ENCODE data around the gene GIMAP1.

GIMAP1 gene

DNA sequence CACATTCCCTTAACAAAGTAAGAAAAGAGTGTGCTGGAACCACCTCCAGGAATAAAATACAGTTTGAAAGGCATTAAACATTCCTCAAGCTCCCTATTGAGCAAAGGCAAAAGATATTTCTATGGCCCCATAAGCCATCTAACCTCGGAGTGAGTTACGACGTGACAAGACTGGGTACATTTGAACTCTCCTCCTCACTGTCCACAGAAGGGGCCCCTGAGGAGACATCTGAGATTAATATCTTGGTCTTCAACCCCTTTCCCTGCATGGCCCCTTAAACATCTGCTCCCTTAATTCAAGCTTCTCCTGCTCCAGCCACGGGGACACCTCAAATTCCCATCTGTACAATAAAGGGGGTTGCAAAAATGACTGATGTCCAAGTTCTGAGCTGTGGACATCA is 526 bp downstream of the GIMAP1 start:
- H3K4me2 ChIP-seq (ENCODE audit: insufficient read depth, low read length, poor library complexity, severe bottlenecking): no peak overlapping the region
- H2BK5ac ChIP-seq (ENCODE audit: low read length): no peak overlapping the region
- H2AFZ ChIP-seq (ENCODE audit: low read length): no peak overlapping the region
- H3K4me1 ChIP-seq (ENCODE audit: control insufficient read depth in 2 of 2, insufficient read depth in 1 of 2, low read depth in 1 of 2, low read length in 2 of 2): no peaks in the 10 kb centered on the region
- H3K18ac ChIP-seq (ENCODE audit: low read length): no peak overlapping the region
- H3K36me3 ChIP-seq (replicated peaks in 1 of 2; ENCODE audit: control insufficient read depth in 2 of 2, insufficient read depth in 2 of 2, low read length in 2 of 2): no peaks in the 10 kb centered on the region
- WGBS, 2 donors (ENCODE audit: extremely low coverage in 2 of 2, insufficient read length in 2 of 2, insufficient replicate concordance in 1 of 2): no CpG with 5 or more reads among the region's 4 CpGs
- H3K27ac ChIP-seq (replicated peaks; ENCODE audit: low read length): no peak overlapping the region
- no peak overlapping the region for H3K4me3 ChIP-seq (ENCODE audit: low read length in 2 of 2)
- no peak for DNase-seq (ENCODE audit: low spot score)
- no peaks in the 10 kb centered on the region for H3K9me3 ChIP-seq (replicated peaks in 1 of 2; ENCODE audit: control insufficient read depth in 2 of 2, insufficient read depth in 1 of 2, low read depth in 1 of 2, low read length in 2 of 2)
- peaks cover 2% of the 10 kb centered on the region for H3K79me1 ChIP-seq (ENCODE audit: low read depth, low read length)
- H2AK5ac ChIP-seq (ENCODE audit: low read depth, low read length): no peak overlapping the region
- H3K14ac ChIP-seq (ENCODE audit: low read length): no peak overlapping the region
- H2BK12ac ChIP-seq (ENCODE audit: low read length): no peak overlapping the region
- H3K9ac ChIP-seq (ENCODE audit: low read depth, low read length, poor library complexity): no peak overlapping the region
- H2BK15ac ChIP-seq (ENCODE audit: low read length): no peak overlapping the region
- H2BK120ac ChIP-seq (ENCODE audit: low read depth, low read length): no peak overlapping the region
- H3K4ac ChIP-seq (ENCODE audit: low read length): no peak overlapping the region
- peaks cover 0 to 9% (median 0%) of the 10 kb centered on the region in 3 experiments for H3K27me3 ChIP-seq (ENCODE audit: control insufficient read depth in 3 of 3, insufficient read depth in 3 of 3, low read depth in 1 of 3, low read length in 3 of 3)
- H4K91ac ChIP-seq (ENCODE audit: low read depth, low read length, poor library complexity): no peak overlapping the region
- H3K23ac ChIP-seq (ENCODE audit: low read depth, low read length, poor library complexity): no peak overlapping the region
- no peak overlapping the region for H4K8ac ChIP-seq (ENCODE audit: low read depth, low read length)

DNA sequence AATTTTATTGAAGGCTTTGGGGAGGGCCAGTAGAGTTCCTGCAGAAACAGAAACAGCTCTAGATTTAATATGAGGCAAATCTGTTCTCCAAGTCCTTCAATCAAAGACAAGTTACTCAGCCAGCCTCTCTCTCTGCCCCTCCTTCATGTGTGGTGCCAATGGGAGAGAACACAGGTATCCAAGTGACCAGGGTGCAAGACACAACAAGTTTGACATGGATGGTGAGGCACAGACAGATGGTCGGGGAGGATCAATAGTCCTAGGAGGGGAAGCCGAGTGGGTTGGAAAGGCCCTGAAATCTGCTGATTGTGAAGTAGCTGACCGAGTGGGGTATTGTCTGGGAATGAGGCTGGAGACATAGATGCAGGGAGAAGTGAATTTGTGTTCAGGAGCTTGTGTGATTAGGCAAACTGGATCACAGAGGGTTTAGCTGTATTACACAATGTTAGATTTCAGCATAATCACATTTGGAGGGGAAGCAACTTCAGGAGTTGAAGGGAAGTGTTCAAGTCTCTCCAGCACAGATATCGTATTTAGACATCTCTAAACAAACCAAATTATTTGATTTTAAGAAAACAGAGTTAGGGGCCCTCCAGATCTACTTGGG is 1.5 kb downstream of the GIMAP1 start:
- Histone ChIP-seq H2AFZ (ENCODE audit: low read length) (no peak overlapping the region), H2BK12ac (ENCODE audit: low read length) (no peak overlapping the region), H4K91ac (ENCODE audit: low read depth, low read length, poor library complexity) (no peak overlapping the region), H3K27me3 (ENCODE audit: control insufficient read depth in 3 of 3, insufficient read depth in 3 of 3, low read depth in 1 of 3, low read length in 3 of 3) (peaks cover 0 to 9% (median 0%) of the 10 kb centered on the region in 3 experiments), H3K18ac (ENCODE audit: low read length) (no peak overlapping the region), H4K8ac (ENCODE audit: low read depth, low read length) (no peak overlapping the region), H3K4me3 (ENCODE audit: low read length in 2 of 2) (no peak overlapping the region), H3K9me3 (replicated peaks in 1 of 2; ENCODE audit: control insufficient read depth in 2 of 2, insufficient read depth in 1 of 2, low read depth in 1 of 2, low read length in 2 of 2) (no peaks in the 10 kb centered on the region), H2BK5ac (ENCODE audit: low read length) (no peak overlapping the region), H3K27ac (replicated peaks; ENCODE audit: low read length) (no peak overlapping the region), H3K14ac (ENCODE audit: low read length) (no peak overlapping the region), H2BK120ac (ENCODE audit: low read depth, low read length) (no peak overlapping the region), H3K79me1 (ENCODE audit: low read depth, low read length) (peaks cover 2% of the 10 kb centered on the region), H3K4me1 (ENCODE audit: control insufficient read depth in 2 of 2, insufficient read depth in 1 of 2, low read depth in 1 of 2, low read length in 2 of 2) (no peaks in the 10 kb centered on the region), H3K23ac (ENCODE audit: low read depth, low read length, poor library complexity) (no peak overlapping the region), H3K4ac (ENCODE audit: low read length) (no peak overlapping the region), H3K9ac (ENCODE audit: low read depth, low read length, poor library complexity) (no peak overlapping the region), H3K4me2 (ENCODE audit: insufficient read depth, low read length, poor library complexity, severe bottlenecking) (no peak overlapping the region), H2AK5ac (ENCODE audit: low read depth, low read length) (no peak overlapping the region), H2BK15ac (ENCODE audit: low read length) (no peak overlapping the region), H3K36me3 (replicated peaks in 1 of 2; ENCODE audit: control insufficient read depth in 2 of 2, insufficient read depth in 2 of 2, low read length in 2 of 2) (no peaks in the 10 kb centered on the region)
- DNase-seq (ENCODE audit: low spot score): no peak
- no CpG with 5 or more reads among the region's 4 CpGs for WGBS, 2 donors (ENCODE audit: extremely low coverage in 2 of 2, insufficient read length in 2 of 2, insufficient replicate concordance in 1 of 2)

DNA sequence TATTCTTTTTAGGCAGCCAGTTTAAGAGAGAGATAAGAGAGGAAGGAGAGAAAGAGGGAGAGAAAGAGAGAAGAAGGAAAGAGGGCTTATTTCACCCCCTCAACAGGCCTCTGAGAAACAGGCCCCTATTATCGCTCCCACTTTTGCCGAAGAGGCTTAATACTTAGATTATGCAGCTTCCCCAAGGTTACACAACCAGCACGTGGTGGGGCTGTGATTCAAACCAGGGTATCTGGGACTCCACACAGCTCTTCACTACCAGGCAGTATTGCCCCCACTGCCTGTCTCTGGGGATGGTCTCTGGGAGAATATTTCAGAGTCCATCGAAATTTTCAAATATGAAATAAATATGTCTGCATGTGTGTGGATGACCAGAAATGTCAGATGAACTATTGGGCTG is 3.0 kb downstream of the GIMAP1 start:
- Histone ChIP-seq H2AK5ac (ENCODE audit: low read depth, low read length) (no peak overlapping the region), H3K36me3 (replicated peaks in 1 of 2; ENCODE audit: control insufficient read depth in 2 of 2, insufficient read depth in 2 of 2, low read length in 2 of 2) (no peaks in the 10 kb centered on the region), H3K4ac (ENCODE audit: low read length) (no peak overlapping the region), H3K4me3 (ENCODE audit: low read length in 2 of 2) (no peak overlapping the region), H2AFZ (ENCODE audit: low read length) (no peak overlapping the region), H3K79me1 (ENCODE audit: low read depth, low read length) (peaks cover 2% of the 10 kb centered on the region), H3K23ac (ENCODE audit: low read depth, low read length, poor library complexity) (no peak overlapping the region), H4K91ac (ENCODE audit: low read depth, low read length, poor library complexity) (no peak overlapping the region), H2BK12ac (ENCODE audit: low read length) (no peak overlapping the region), H2BK5ac (ENCODE audit: low read length) (no peak overlapping the region), H3K18ac (ENCODE audit: low read length) (no peak overlapping the region), H3K9me3 (replicated peaks in 1 of 2; ENCODE audit: control insufficient read depth in 2 of 2, insufficient read depth in 1 of 2, low read depth in 1 of 2, low read length in 2 of 2) (no peaks in the 10 kb centered on the region), H3K4me2 (ENCODE audit: insufficient read depth, low read length, poor library complexity, severe bottlenecking) (no peak overlapping the region), H4K8ac (ENCODE audit: low read depth, low read length) (no peak overlapping the region), H2BK120ac (ENCODE audit: low read depth, low read length) (no peak overlapping the region), H3K14ac (ENCODE audit: low read length) (no peak overlapping the region), H3K4me1 (ENCODE audit: control insufficient read depth in 2 of 2, insufficient read depth in 1 of 2, low read depth in 1 of 2, low read length in 2 of 2) (no peaks in the 10 kb centered on the region), H3K9ac (ENCODE audit: low read depth, low read length, poor library complexity) (no peak overlapping the region), H3K27me3 (ENCODE audit: control insufficient read depth in 3 of 3, insufficient read depth in 3 of 3, low read depth in 1 of 3, low read length in 3 of 3) (peaks cover 0 to 9% (median 0%) of the 10 kb centered on the region in 3 experiments), H2BK15ac (ENCODE audit: low read length) (no peak overlapping the region), H3K27ac (replicated peaks; ENCODE audit: low read length) (no peak overlapping the region)
- DNase-seq (ENCODE audit: low spot score): no peak
- no CpG with 5 or more reads among the region's 4 CpGs for WGBS, 2 donors (ENCODE audit: extremely low coverage in 2 of 2, insufficient read length in 2 of 2, insufficient replicate concordance in 1 of 2)

DNA sequence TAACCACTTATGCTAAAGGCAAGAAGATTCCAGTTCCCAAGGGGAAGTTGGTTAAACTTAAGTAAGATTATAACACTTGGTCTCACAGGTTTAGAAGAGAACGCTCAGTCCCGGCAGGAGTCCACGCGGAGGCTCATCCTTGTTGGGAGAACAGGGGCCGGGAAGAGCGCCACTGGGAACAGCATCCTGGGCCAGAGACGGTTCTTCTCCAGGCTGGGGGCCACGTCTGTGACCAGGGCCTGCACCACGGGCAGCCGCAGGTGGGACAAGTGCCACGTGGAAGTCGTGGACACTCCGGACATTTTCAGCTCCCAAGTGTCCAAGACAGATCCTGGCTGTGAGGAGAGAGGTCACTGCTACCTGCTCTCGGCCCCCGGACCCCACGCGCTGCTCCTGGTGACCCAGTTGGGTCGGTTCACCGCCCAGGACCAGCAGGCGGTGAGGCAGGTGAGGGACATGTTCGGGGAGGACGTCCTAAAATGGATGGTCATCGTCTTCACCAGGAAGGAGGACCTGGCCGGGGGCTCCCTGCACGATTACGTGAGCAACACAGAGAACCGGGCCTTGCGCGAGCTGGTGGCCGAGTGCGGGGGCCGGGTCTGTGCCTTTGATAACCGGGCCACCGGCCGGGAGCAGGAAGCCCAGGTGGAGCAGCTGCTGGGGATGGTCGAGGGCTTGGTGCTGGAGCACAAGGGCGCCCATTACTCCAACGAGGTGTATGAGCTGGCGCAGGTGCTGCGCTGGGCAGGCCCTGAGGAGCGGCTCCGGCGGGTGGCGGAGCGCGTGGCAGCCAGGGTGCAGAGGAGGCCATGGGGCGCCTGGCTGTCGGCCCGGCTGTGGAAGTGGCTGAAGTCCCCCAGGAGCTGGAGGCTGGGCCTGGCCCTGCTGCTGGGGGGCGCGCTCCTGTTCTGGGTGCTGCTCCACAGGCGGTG is 3.8 kb downstream of the GIMAP1 start:
- Histone ChIP-seq H3K4me3 (ENCODE audit: low read length in 2 of 2) (no peak overlapping the region), H3K79me1 (ENCODE audit: low read depth, low read length) (peaks cover 2% of the 10 kb centered on the region), H3K4me2 (ENCODE audit: insufficient read depth, low read length, poor library complexity, severe bottlenecking) (no peak overlapping the region), H3K9me3 (replicated peaks in 1 of 2; ENCODE audit: control insufficient read depth in 2 of 2, insufficient read depth in 1 of 2, low read depth in 1 of 2, low read length in 2 of 2) (no peaks in the 10 kb centered on the region), H3K4ac (ENCODE audit: low read length) (no peak overlapping the region), H3K27ac (replicated peaks; ENCODE audit: low read length) (no peak overlapping the region), H3K9ac (ENCODE audit: low read depth, low read length, poor library complexity) (no peak overlapping the region), H2BK5ac (ENCODE audit: low read length) (no peak overlapping the region), H2AK5ac (ENCODE audit: low read depth, low read length) (no peak overlapping the region), H2BK15ac (ENCODE audit: low read length) (no peak overlapping the region), H3K36me3 (replicated peaks in 1 of 2; ENCODE audit: control insufficient read depth in 2 of 2, insufficient read depth in 2 of 2, low read length in 2 of 2) (no peaks in the 10 kb centered on the region), H2BK120ac (ENCODE audit: low read depth, low read length) (no peak overlapping the region), H4K8ac (ENCODE audit: low read depth, low read length) (no peak overlapping the region), H2BK12ac (ENCODE audit: low read length) (no peak overlapping the region), H3K18ac (ENCODE audit: low read length) (peak overlapping the region; percentile 60), H3K23ac (ENCODE audit: low read depth, low read length, poor library complexity) (peak overlapping the region; percentile 85), H2AFZ (ENCODE audit: low read length) (no peak overlapping the region), H3K4me1 (ENCODE audit: control insufficient read depth in 2 of 2, insufficient read depth in 1 of 2, low read depth in 1 of 2, low read length in 2 of 2) (no peaks in the 10 kb centered on the region), H3K14ac (ENCODE audit: low read length) (peak overlapping the region; percentile 21), H4K91ac (ENCODE audit: low read depth, low read length, poor library complexity) (peak overlapping the region; percentile 14), H3K27me3 (ENCODE audit: control insufficient read depth in 3 of 3, insufficient read depth in 3 of 3, low read depth in 1 of 3, low read length in 3 of 3) (peaks cover 0 to 9% (median 0%) of the 10 kb centered on the region in 3 experiments)
- no CpG with 5 or more reads among the region's 52 CpGs for WGBS, 2 donors (ENCODE audit: extremely low coverage in 2 of 2, insufficient read length in 2 of 2, insufficient replicate concordance in 1 of 2)
- DNase-seq (ENCODE audit: low spot score): no peak

Data from neuronal stem cell (in vitro differentiated cells).